Stimulated activated CD4-positive, alpha-beta T cell treated with anti-CD3 and anti-CD28 coated beads, Interleukin-12 subunit alpha, Interleukin-12 subunit beta, amount 100 ng/mL, for 48 hours (primary cell): Measurements from ENCODE around the gene PRDM16.

ENCODE experiments used
- DNase-seq, 3 donors: peaks; one replicate each; pipeline ENCODE4 v3.0.0-alpha.2; 2020; ENCODE audit warnings: low read depth in 2 of 3, low spot score in 1 of 3

The PRDM16 gene

DNA sequence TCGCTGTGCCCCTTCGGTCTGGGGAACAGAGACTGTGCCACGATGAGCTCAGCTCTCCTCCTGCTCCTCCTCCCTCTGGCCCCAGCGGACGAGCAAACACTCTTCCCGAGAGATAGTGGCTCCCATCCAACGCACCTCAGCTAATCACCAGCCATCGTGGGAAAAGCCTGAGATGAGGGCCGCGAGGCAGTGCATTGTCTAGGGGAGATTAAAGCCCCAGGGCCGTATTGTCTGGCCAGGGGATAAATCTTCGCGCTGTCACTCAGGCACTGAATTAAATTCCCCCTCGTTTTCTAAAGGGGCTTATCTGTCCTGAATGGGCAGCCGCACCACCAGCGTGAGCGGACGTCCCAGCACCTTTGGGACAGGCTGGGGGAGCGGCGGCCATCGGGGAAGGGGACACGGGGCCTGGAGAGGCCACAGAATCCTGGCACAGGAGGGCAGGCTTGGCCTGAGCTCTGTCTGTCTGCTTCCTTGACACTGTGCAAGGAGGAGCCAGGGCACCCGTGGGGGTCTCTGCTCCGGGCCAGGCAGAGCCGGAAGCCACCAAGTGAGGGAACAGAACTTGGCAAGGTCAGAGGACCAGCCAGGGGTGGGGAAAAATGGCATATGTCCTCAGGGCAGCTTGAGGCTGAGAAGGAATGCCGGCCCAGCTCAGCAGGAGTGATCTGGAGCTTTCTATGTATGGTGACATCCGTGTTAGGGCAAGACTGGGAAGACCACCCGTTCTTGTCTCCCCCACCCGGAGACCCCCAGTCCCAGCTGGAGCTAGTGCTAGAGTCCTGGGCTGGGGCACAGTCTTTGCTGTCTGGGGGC is 32.3 kb downstream of the PRDM16 start:
- DNase-seq = no peak

DNA sequence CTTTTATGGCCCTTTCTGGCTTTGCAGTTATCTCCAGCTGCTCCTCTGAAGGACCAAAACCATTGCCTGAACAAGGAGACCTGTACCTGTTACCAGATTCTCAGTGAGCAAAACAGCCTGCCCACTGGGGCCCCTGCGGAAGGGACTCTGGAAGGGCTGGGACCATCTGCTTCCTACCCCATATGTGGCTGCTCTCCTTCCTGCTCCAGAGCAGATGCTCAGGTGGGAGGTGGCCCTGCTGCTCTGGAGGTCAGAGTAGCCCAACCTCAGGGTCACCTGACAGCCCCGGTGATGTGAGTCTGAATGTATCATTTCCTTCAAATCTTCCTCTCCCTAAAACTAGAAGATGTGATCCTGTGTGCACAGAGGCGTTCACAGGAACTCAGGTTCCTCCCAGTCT is 33.6 kb downstream of the PRDM16 start:
- no peak for DNase-seq

DNA sequence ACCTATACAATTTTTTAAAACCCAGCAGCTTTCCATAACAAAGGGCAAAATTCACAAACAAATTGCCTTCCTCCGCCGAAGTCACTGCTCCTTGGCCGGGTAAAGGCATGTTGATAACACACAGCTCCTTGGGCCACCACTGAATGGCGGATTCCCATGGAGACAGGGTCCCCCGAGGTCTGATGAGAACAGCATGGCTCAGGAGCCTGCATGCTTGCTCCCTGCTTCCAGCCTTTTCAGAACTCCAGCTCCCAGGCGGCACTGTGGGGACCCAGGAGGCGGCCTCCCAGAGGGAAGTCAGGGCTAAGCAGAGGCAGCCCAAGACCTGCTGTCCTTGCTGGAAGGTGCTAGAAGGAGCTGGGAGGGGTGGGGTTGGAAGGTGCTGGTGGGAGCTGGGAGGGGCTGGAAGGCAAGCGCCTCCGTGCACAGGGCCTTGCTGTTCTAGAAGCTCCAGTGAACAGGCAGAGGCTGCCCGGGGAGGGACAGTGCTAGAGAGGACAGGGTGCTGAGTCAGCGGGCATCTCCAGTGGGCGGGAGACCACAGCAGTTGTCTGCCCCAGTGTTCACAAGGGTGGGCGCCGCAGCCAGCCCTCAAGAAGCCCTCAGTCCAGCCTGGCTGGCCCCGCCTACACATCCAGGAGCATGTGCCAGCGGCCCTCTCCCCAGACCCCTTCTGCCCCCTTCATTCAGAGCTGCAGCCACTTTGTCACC is 35.1 kb downstream of the PRDM16 start:
- DNase-seq = no peak

DNA sequence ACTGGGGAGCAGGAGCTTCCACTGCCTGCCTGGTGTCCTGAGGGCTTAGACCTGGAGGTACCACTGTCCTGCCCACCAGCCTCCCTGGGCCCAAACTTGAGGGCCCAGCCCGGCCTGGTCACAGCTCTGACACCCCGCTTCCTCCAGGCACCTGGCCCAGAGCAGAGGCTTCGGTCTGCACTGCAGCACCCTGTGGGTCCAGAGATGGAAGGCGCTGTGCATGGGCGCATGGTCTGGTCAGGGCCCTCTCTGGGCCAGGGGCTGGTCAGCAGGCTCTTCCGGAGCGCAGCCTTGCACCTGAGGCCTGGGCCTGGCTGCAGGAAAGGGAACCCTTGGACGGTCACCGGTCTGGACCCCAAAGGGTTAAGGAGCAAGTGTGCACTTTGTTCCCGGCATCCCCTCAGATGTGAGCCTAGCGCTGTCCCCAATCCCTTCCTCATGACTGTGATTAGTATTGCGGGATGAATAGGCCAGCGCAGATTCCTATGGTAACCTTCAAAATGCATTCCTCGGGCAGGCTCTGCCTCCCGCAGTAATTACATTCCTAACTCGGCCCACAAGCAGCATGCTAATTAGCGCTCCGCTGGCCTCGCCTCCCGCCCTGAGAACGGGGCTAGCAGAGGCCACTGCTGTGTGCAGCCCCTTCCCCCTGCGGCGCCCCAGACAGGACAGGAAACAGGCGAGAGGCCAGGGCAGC is 36.3 kb downstream of the PRDM16 start:
- no peak for DNase-seq

DNA sequence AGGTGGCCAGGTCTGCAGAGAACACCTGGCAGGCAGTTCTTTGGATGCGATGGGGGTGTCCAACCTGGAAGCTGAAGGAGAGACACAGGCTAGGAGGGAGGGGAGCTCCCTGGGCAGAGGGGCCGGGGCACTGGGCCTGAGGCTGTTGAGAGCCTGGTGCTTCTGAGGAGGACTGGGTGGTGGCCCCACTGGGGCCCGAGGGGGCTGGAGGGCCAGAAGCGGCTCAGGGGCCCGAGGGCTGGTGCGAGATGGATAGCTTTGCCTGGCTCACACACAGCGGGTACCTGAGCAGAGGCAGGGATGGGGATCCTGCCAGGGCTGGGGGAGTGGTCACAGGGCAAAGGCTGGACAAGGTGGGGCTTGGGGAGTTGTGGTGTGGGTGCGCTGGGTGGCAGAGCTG is 37.2 kb downstream of the PRDM16 start:
- DNase-seq = no peak

DNA sequence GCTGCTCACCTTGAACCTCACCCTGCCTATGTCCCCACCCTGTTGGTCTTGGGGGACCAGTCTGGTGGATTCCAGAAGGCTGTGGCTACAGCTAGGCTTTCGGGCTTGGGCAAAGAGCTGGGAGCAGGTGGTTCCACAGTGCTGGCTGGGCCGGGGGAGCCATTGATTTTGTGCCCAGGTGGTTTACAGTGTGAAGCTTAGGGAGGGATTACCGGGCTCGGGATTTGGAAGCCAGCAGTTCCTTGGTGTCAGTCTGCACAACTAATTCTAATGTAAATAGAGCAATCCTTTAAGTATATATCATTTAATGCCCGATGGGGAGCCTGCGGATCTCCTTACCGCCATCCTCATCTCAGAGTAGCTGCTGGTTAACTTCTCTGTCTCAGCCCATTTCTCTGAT is 38.2 kb downstream of the PRDM16 start:
- DNase-seq = no peak

DNA sequence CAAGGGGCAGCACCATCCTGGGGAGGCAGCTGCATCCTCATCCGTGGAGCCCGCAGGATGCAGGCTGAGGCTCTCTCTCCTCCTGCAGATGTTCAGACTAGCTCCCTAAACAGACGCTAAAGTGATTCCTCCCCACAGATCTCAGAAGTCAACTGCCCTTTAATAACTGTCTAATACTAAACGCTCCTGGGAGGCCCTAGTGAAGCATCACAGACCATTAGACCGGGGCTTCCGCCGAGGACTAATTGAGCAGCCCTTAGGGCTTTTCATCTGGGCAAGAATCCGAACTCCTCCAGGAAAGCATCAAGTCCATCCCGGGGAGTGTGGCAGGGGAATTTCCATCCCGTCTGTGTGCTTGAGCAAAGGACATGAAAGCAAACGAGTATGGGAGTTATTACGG is 40.4 kb downstream of the PRDM16 start:
- DNase-seq = no peak

DNA sequence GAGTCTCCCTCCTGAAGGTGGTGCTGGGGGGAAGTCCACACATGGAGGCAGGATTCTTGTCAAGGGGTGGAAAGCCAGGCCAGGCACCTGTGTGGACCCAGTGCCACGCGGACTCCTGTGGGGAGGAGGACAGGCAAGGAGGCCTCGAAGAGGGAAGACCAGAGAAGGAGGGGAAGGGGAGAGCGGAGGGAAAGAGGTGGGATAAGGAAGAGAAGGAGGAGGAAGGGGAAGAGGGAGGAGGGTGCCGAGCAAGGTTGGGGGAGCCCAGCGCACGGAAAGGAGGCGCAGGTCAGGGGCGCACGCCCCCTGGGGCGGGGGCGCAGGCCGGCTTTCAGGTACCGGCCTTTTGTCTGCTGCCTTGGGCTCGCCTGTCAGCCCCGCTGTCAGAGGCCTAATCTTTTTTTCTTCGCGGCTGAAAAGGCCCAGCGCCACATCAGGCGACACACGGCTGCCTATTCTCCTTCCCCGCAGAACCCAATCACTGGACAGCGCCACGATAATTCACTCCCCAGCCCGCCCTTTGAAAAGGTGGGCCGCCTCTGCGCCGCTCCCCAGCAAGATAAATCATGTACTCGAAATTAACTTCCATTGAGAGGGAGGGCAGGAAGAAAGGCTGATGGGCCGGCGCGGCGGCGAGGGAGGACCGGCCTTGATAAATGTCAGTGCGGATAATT is 42.5 kb downstream of the PRDM16 start:
- DNase-seq = no peak

DNA sequence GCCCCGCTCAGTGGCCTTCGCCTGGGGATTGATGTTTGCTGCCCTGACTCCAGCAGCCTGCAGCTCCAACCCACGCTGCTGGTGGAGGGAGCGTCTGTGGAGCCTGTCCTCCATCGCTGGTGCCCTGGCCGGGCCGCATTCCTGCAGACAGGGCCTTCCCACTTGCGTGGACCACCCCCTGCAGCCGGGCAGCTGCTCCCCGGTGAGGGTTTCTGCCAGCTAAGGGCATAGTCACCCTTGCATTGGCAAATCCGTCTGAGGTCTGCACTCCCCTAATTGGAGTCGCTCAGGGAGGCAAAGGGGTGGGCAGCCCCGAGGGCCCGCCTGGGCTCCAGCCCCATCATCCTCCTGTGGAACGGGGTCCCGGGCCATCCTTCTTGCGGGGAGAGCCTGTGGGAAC is 43.5 kb downstream of the PRDM16 start:
- no peak for DNase-seq

DNA sequence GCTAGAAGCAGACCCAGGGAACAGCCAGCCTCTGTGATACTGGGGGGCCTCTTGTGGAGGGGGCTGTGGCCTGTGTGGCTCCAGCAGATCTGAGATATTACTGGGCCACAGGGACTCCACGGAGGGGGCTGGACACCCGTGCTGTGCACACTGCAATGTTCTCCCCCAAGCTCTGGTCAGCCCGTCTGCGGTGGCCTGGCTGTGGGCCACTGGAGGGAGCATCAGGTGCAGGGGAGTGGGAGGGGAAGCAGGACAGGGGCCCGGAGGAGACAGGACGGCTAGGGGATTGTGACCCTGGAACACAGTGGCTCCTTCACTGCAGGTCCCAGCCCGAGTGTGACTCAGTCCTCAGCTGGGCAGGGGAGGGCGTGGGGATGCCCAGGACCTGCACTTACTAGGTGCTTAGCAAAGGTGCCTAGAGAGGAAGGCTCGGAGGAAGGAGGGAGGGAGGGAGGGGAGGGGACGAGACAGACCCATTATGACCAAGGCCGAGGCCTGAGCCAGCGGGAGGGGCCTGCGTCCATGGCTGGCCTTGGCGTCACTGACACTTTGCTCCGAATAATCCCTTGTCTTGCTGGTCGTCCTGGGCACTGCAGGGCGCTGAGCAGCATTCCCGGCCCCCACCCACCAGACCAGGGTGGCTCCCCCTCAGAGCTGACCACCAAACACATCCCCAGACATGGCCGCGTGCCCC is 44.2 kb downstream of the PRDM16 start:
- no peak for DNase-seq

DNA sequence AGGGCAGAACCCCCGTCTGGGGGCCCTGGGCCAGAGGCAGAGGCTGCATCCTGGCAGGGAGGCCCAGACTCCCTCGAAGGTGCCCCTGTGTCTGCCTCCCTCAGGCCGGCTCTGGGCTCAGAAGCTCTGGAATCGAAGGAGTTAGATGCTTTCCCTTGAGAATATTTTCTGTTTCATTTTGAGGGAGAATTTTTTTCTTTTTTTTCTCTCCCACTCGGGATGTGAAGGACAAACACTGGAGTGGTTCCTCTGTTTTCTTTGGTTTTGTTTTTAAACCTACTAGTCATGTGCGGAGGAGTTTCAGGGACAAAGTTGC is 44.7 kb downstream of the PRDM16 start:
- no peak for DNase-seq

DNA sequence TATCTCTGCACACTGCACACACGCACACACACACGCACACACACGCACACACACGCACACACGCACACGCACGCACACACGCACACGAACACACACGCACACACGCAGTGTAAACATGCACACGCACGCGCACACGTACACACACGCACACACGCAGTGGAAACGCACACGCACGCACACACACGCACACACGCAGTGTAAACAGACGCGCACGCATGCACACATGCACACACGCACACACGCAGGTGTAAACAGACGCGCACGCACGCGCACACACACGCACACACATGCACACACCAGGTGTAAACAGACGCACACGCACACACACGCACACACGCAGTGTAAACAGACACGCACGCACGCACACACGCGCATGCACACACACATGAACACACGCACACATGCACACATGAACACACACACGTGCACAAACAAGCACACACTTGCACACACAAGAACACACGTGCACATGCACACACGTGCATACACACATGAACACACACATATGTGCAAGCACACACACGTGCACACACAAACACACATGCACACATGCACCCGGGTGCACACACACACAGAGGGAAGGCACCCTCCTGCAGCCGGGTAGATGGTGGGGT is 45.2 kb downstream of the PRDM16 start:
- no peak for DNase-seq

DNA sequence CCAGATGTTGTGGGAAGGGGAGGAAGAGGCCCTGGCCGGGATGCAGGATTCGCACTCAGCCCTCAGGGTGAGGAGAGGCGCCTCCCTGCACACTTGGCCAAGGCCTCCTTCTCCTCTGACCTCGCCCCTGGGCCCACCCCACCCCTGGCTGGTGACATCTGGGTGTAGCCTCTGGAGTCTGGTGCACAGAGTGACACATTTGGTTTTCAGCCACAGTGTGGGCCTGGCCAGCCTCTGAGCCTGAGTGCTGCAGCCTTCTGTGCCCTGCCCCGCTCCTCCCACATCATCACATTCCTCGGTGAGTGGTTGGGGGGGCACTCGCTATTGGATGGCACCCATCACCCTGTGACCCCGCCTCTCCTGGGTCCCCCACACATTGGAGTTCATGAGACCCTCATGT is 45.8 kb downstream of the PRDM16 start:
- no peak for DNase-seq

DNA sequence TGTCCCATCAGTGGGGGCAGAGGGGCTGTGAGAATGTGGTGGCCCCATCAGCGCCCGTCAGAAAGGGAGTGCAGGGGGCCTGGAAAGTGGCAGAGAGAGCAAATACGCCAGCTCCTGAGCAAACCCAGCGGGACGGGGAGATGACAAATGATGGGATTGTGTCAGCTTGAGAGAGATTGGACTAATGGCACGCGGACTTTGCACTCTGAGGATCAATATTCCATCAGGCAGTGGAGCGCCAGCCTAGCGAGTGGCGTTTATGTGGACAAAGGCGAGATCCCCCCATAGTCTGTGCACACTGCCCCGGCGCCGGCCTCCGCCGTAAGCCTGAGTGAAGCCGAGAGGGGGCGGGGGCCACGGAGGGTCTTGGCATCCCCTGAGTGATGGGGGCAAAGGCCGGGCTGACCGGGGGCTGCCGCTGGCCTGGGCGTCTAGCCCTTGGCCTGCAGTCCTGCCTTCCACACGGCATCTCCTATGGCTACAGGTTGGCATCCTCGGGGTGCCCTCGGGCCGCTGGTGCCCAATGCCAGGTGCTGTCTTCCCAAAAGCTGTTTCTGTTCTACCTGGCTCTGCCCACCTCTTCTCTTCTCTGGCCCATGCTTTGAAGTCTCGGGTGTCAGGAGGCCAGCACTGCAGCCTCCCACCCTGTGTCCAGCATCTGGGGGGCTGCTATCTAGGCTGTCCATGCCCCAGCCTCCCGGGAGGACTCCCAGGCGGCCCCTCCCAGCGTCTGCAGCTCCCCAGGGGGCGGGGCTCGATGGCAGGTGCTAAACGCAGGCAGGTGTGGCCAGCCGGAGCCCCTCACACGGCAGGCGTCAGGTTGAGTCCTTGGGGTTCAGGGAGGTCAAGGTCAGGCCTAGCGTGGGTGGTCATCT is 46.5 kb downstream of the PRDM16 start:
- DNase-seq = no peak

DNA sequence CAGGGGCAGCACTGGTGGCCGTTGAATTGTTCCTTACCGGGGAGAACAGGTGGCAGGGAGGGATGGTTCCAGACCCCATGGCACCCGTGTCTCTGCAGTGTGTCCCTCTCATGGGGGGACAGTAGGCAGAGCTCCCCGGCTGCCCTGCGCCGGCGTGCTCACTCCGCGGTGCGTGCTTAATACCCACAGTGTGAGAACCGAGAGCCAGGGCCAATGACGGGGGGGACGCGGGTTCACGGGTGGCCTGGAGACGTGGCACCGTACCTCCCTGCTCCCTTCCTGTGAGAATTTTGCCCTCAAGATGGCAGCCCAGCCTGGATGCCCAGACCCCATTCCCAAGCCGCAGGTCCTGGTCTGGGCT is 47.1 kb downstream of the PRDM16 start:
- DNase-seq = no peak

DNA sequence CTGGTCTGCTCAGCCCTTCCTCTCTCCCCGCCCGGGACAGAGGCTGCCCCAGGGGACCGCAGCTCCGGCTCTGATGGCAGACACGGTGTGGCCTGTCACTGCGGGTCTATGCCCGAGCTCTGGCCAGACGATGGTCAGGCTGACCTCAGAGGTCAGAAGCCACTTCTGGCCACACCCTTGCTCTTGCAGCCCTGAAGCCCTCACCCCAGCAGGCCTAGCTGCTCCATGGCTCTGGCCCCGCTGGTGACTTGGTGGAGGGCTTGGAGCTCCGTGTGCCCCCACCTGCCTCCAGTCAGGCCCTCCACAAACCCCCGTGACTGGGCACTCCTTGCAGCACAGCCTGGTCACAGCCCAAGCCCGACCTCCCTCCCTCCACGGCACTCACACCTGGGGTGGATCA is 47.6 kb downstream of the PRDM16 start:
- no peak for DNase-seq

DNA sequence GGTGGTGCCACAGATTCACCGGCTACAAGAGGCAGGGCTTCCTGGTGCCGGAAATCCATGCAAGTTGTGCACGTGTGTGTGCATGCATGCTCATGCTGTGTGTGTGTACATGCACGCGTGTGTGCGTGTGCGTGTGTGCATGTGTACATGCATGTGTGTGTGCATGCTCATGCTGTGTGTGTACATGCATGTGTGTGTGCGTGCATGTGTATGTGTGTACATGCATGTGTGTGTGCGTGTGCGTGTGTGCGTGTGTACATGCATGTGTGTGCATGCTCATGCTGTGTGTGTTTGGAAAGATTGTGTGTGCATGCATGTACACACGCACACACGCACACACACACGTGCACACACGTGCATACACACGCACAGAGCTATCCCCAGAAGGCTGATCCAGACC is 48.9 kb downstream of the PRDM16 start:
- DNase-seq = no peak

DNA sequence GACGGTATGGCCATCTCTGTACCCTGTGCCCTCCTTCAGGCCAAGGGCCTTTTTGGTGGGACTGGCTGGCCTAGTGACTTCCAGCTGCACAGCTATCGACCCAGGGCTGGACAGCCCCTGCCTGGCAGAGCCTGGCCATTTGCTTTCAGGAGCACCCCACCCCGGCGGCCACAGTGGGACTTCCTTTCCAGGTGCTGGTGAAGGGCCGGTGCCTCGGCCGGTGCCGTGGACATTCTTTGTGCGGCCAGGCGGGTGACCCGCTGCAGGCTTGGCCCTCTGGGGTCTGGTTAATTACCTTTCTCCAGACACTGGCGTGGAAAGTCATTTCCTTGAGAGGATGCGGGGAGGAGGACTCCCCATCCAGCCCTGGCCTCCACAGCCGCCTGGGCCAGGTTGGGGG is 50.1 kb downstream of the PRDM16 start:
- DNase-seq = no peak

DNA sequence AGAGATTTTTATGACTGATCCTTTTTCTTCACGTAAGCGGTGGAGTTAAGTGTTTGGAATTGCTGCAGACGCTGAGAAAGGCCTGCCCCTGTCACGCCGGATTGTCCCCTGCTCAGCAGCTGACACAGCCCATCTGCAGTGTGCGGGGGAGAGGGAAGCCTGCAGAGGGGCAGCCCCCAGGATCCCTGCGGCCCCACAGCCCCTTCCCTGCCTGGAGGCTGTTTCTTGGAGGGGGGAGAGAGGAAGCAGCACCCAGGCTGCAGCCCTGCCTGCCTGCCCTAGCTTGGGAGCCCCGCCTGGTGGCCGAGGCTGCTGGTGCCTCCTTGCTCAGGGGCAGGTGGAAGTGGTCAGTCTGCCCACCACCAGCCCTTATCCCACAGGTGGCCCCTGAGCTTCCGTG is 50.7 kb downstream of the PRDM16 start:
- DNase-seq = no peak

DNA sequence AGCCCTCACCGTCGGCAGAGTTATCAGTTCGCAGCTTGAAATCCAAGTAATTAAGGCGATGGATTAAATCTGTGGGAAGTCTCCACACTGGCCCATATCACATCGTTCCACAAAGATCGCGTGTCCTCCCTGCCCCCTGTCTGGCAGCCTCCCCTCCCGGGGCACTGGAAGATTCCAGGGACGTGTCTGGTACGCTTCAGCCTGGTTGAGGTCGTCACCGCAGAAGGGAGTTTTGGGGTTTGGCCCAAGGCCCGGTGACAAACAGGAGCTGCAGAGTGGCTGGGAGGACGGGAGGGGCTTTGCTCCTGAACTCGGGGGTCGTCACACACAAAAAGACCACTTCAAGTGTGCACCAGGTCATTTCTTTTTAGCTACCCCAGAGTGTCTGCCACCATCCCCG is 51.1 kb downstream of the PRDM16 start:
- DNase-seq = no peak
